Vagina (tissue), 2 donors: Measurements from ENCODE around the gene KRTAP4-9.
"Not testable (repeated sequence)": the region's sequence is repeated elsewhere in the genome, so short reads cannot be mapped to it uniquely, and the experiment has no call there.

Source experiments
- POLR2A ChIP-seq, 2 donors: fragments of 450-650 bp; IDR thresholded peaks; one replicate each; pipeline ENCODE4 v1.6.1; 2017; ENCODE audit warnings: antibody characterized with exemption in 2 of 2, mild to moderate bottlenecking in 2 of 2, moderate library complexity in 2 of 2
- POLR2AphosphoS5 ChIP-seq, 2 donors: sonication (generic); formaldehyde crosslinking; IDR thresholded peaks; one replicate each; pipeline ENCODE4 v1.9.0; 2017; ENCODE audit warnings: antibody characterized with exemption in 2 of 2, mild to moderate bottlenecking in 2 of 2, low read depth in 1 of 2; ENCODE audit not compliant: insufficient read depth in 1 of 2
- TF ChIP-seq, protein P1 (sequence below), 3 experiments: fragments of 450-650 bp in 2 of 3; fragments of 200-600 bp in 1 of 3; sonication (generic) in 1 of 3; IDR thresholded peaks; one replicate each; pipeline ENCODE4 v1.5.1; 2017 to 2019; ENCODE audit warnings: antibody characterized with exemption in 3 of 3, mild to moderate bottlenecking in 2 of 3, moderate library complexity in 2 of 3

DNA sequence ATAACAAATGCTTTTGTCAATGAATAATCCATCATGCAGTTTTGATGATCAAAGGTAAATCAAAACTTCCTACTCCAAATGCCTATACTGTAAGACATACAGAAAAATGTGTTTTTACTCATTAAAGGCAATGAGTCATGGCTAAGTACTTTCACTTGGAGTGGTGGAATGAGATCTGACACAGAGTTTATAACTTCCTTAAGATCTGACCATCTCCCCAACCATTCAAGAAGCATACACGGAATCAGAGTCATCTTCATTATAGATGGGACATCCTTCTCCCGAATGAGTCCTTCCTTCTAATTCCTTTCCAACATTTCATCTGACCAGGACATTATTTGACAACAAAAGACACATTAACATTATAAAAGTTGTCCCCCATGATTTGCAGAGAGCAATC is 21.8 kb upstream of the KRTAP4-9 start:
- TF ChIP-seq, protein P1, sequence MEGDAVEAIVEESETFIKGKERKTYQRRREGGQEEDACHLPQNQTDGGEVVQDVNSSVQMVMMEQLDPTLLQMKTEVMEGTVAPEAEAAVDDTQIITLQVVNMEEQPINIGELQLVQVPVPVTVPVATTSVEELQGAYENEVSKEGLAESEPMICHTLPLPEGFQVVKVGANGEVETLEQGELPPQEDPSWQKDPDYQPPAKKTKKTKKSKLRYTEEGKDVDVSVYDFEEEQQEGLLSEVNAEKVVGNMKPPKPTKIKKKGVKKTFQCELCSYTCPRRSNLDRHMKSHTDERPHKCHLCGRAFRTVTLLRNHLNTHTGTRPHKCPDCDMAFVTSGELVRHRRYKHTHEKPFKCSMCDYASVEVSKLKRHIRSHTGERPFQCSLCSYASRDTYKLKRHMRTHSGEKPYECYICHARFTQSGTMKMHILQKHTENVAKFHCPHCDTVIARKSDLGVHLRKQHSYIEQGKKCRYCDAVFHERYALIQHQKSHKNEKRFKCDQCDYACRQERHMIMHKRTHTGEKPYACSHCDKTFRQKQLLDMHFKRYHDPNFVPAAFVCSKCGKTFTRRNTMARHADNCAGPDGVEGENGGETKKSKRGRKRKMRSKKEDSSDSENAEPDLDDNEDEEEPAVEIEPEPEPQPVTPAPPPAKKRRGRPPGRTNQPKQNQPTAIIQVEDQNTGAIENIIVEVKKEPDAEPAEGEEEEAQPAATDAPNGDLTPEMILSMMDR (IDR thresholded peaks at IDR 0.05) = not testable (repeated sequence)
- TF ChIP-seq POLR2A (IDR thresholded peaks at IDR 0.05); POLR2AphosphoS5 (IDR thresholded peaks at IDR 0.05; ENCODE audit: insufficient read depth in 1 of 2, low read depth in 1 of 2): not testable (repeated sequence)
